Testis (tissue), 2 donors: ENCODE results near the gene NPAS2.

Source experiments
- POLR2A ChIP-seq: fragments of 450-650 bp; IDR thresholded peaks from one replicate; pipeline ENCODE4 v1.6.1; 2017; ENCODE audit warnings: antibody characterized with exemption, mild to moderate bottlenecking, moderate library complexity
- TF ChIP-seq, protein P1 (sequence below), 3 experiments: fragments of 450-650 bp in 2 of 3; fragments of 200-600 bp in 1 of 3; sonication (generic) in 1 of 3; IDR thresholded peaks; one replicate each; pipeline ENCODE4 v1.5.1; 2016 to 2019; ENCODE audit warnings: antibody characterized with exemption in 3 of 3, mild to moderate bottlenecking in 2 of 3, moderate library complexity in 1 of 3

- TF ChIP-seq, protein P1, sequence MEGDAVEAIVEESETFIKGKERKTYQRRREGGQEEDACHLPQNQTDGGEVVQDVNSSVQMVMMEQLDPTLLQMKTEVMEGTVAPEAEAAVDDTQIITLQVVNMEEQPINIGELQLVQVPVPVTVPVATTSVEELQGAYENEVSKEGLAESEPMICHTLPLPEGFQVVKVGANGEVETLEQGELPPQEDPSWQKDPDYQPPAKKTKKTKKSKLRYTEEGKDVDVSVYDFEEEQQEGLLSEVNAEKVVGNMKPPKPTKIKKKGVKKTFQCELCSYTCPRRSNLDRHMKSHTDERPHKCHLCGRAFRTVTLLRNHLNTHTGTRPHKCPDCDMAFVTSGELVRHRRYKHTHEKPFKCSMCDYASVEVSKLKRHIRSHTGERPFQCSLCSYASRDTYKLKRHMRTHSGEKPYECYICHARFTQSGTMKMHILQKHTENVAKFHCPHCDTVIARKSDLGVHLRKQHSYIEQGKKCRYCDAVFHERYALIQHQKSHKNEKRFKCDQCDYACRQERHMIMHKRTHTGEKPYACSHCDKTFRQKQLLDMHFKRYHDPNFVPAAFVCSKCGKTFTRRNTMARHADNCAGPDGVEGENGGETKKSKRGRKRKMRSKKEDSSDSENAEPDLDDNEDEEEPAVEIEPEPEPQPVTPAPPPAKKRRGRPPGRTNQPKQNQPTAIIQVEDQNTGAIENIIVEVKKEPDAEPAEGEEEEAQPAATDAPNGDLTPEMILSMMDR (IDR thresholded peaks at IDR 0.05) = no peak
- TF ChIP-seq POLR2A = no peak
Observed at GRCh38 chr2:100953406-100954043, 133.6 kb downstream of the NPAS2 start.
